Measurements from ENCODE around the gene OR6C2.
"Not testable (repeated sequence)": the region's sequence is repeated elsewhere in the genome, so short reads cannot be mapped to it uniquely, and the experiment has no call there.

OR6C2 gene

DNA sequence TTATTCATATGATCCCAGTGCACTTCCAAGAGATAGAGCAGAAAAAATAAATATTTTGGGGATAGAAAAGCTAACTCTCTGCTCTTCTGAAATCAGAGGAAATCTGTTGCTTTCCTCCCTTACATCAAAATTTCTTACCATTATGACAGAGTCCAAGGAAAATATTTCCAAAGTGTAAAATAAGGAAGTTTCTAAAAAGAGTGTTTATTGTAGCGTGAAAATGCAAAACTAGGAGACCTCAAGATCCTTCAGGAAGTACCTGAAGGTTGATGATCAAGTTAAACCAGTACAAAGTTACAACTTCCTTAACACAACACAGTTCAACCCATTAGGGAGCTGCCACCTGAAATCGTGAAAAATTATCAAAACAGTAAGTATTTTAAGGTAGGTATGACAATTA is at the start of gene OR6C2:
TSS of gene OR6C2 (plus strand) at position 301 of the 400 bp plus-strand sequence. CDS start 8,138 bp downstream, outside the sequence.
- no peaks in the 10 kb centered on the region for H3K79me2 ChIP-seq (ENCODE audit: insufficient read depth, low read depth)
- TF ChIP-seq, protein P1, sequence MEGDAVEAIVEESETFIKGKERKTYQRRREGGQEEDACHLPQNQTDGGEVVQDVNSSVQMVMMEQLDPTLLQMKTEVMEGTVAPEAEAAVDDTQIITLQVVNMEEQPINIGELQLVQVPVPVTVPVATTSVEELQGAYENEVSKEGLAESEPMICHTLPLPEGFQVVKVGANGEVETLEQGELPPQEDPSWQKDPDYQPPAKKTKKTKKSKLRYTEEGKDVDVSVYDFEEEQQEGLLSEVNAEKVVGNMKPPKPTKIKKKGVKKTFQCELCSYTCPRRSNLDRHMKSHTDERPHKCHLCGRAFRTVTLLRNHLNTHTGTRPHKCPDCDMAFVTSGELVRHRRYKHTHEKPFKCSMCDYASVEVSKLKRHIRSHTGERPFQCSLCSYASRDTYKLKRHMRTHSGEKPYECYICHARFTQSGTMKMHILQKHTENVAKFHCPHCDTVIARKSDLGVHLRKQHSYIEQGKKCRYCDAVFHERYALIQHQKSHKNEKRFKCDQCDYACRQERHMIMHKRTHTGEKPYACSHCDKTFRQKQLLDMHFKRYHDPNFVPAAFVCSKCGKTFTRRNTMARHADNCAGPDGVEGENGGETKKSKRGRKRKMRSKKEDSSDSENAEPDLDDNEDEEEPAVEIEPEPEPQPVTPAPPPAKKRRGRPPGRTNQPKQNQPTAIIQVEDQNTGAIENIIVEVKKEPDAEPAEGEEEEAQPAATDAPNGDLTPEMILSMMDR (conservative IDR thresholded peaks at IDR 0.05; ENCODE audit: low read depth, low read length) = no peak

DNA sequence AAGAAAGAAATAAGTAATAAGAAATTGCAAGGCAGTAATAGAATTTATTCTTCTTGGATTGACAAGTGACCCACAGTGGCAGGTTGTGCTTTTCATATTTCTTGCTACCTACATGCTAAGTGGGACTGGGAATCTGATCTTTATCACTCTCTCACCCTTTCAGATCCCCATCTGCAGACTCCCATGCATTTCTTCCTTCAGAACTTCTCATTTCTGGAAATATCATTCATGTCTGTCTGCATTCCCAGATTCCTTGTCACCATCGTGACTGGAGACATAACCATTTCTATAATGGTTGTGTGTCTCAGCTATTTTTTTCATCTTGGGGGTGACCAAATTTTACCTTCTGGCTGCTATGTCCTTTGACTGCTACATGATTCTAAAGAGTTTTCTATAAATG is 47.5 kb upstream of the OR6C2 start:
- Histone ChIP-seq H2AFZ (ENCODE audit: low read depth) (no peak overlapping the region), H3K36me3 (ENCODE audit: insufficient read depth) (no peaks in the 10 kb centered on the region), H3K4me1 (ENCODE audit: low read depth, poor library complexity, severe bottlenecking) (no peaks in the 10 kb centered on the region), H3K27ac (no peak overlapping the region), H3K4me2 (no peak overlapping the region), H3K4me3 (IDR thresholded peaks at IDR 0.05; ENCODE audit: insufficient read depth, low read depth, low read length) (no peak overlapping the region), H3K27me3 (ENCODE audit: insufficient read depth, low read depth) (no peaks in the 10 kb centered on the region), H3K9ac (no peak overlapping the region), H4K20me1 (ENCODE audit: insufficient read depth) (no peaks in the 10 kb centered on the region), H3K79me2 (ENCODE audit: insufficient read depth, low read depth) (no peaks in the 10 kb centered on the region)
- TF ChIP-seq, protein P1 (conservative IDR thresholded peaks at IDR 0.05; ENCODE audit: low read depth, low read length) = no peak

More for the DNA sequence above, at the start of gene OR6C2:
- no peak within 1 kb of the TSS for H3K9ac ChIP-seq
- H3K36me3 ChIP-seq (ENCODE audit: insufficient read depth) = no peaks in the 10 kb centered on the region
- no peak within 1 kb of the TSS for H2AFZ ChIP-seq (ENCODE audit: low read depth)
- no peak within 1 kb of the TSS for H3K27ac ChIP-seq
- no peaks in the 10 kb centered on the region for H3K27me3 ChIP-seq (ENCODE audit: insufficient read depth, low read depth)
- H3K4me1 ChIP-seq (ENCODE audit: low read depth, poor library complexity, severe bottlenecking) = no peaks in the 10 kb centered on the region
- no peak within 1 kb of the TSS for H3K4me3 ChIP-seq (IDR thresholded peaks at IDR 0.05; ENCODE audit: insufficient read depth, low read depth, low read length)
- H4K20me1 ChIP-seq (ENCODE audit: insufficient read depth) = no peaks in the 10 kb centered on the region
- H3K4me2 ChIP-seq = no peak within 1 kb of the TSS

DNA sequence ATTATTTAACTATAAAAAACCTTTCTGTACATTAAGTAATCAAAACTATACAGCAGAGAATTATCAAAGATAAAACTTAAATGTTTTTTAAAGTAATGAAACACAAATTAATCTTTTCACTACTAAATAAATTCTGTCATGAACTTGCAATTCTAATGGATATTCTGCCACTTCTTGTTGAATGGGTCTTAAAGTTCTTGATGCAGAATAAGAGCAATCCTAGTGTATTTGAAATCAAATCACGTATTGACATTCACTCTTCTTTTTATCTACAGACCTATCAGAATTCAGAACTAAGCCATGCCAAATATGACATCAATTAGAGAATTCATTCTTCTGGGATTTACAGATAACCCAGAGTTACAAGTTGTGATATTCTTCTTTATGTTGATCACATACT is 43.6 kb upstream of the OR6C2 start, which contains the start of gene OR6C65:
TSS of gene OR6C65 (plus strand) at position 301 of the 400 bp plus-strand sequence. CDS start at position 301, 0 bp downstream.
- no peaks in the 10 kb centered on the region for H3K79me2 ChIP-seq (ENCODE audit: insufficient read depth, low read depth)
- no peak within 1 kb of the TSS for H3K27ac ChIP-seq
- H3K36me3 ChIP-seq (ENCODE audit: insufficient read depth) = no peaks in the 10 kb centered on the region
- no peak within 1 kb of the TSS for H3K4me2 ChIP-seq
- no peak within 1 kb of the TSS for H3K9ac ChIP-seq
- TF ChIP-seq, protein P1 (conservative IDR thresholded peaks at IDR 0.05; ENCODE audit: low read depth, low read length) = no peak
- H3K4me1 ChIP-seq (ENCODE audit: low read depth, poor library complexity, severe bottlenecking) = no peaks in the 10 kb centered on the region
- no peak within 1 kb of the TSS for H2AFZ ChIP-seq (ENCODE audit: low read depth)
- no peaks in the 10 kb centered on the region for H4K20me1 ChIP-seq (ENCODE audit: insufficient read depth)
- H3K27me3 ChIP-seq (ENCODE audit: insufficient read depth, low read depth) = no peaks in the 10 kb centered on the region
- H3K4me3 ChIP-seq (IDR thresholded peaks at IDR 0.05; ENCODE audit: insufficient read depth, low read depth, low read length) = no peak within 1 kb of the TSS

DNA sequence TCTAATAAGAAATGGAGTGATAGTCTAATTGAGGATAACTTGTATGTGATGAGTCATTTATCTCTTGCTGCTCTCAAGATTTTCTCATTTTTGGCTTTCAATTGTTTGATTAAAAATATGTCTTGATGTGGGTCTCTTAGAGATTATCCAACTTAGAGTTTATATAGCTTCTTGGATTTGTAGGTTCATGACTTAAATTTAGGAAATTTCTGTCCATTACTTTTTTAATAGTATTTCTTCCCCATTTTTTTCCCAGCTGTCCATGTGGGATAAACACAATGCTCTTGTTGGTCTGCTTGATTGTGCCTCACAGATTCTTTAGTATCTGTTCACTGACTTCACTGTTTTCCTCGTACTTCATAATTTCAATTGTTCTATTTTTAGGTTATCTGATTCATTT is 36.0 kb upstream of the OR6C2 start:
- H4K20me1 ChIP-seq (ENCODE audit: insufficient read depth) = no peaks in the 10 kb centered on the region
- H3K79me2 ChIP-seq (ENCODE audit: insufficient read depth, low read depth) = no peaks in the 10 kb centered on the region
- TF ChIP-seq, protein P1 (conservative IDR thresholded peaks at IDR 0.05; ENCODE audit: low read depth, low read length) = no peak
- no peaks in the 10 kb centered on the region for H3K4me1 ChIP-seq (ENCODE audit: low read depth, poor library complexity, severe bottlenecking)
- no peak overlapping the region for H2AFZ ChIP-seq (ENCODE audit: low read depth)
- no peaks in the 10 kb centered on the region for H3K27me3 ChIP-seq (ENCODE audit: insufficient read depth, low read depth)
- no peaks in the 10 kb centered on the region for H3K36me3 ChIP-seq (ENCODE audit: insufficient read depth)
- no peak overlapping the region for H3K27ac ChIP-seq
- H3K4me2 ChIP-seq = no peak overlapping the region
- no peak overlapping the region for H3K4me3 ChIP-seq (IDR thresholded peaks at IDR 0.05; ENCODE audit: insufficient read depth, low read depth, low read length)
- H3K9ac ChIP-seq = no peak overlapping the region

DNA sequence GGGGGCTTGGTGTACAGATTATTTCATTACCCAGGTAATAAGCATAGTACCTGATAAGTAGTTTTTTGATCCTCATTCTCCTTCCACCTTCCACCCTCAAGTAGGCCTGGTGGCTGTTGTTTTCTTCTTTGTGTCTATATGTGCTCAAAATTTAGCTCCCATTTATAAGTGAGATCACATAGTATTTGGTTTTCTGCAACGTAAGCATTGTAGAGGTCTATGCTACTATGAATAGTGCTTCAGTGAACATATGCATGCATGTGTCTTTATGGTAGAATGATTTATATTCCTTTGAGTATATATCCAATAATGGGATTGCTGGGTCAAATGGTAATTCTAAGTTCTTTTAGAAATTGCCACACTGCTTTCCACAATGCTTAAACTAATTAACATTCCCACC is 34.7 kb upstream of the OR6C2 start:
- H2AFZ ChIP-seq (ENCODE audit: low read depth); H3K79me2 ChIP-seq (ENCODE audit: insufficient read depth, low read depth); H3K9ac ChIP-seq; H3K27me3 ChIP-seq (ENCODE audit: insufficient read depth, low read depth); H3K36me3 ChIP-seq (ENCODE audit: insufficient read depth); H3K4me3 ChIP-seq (IDR thresholded peaks at IDR 0.05; ENCODE audit: insufficient read depth, low read depth, low read length); H3K27ac ChIP-seq; H3K4me2 ChIP-seq; H3K4me1 ChIP-seq (ENCODE audit: low read depth, poor library complexity, severe bottlenecking); H4K20me1 ChIP-seq (ENCODE audit: insufficient read depth): not testable (repeated sequence)

DNA sequence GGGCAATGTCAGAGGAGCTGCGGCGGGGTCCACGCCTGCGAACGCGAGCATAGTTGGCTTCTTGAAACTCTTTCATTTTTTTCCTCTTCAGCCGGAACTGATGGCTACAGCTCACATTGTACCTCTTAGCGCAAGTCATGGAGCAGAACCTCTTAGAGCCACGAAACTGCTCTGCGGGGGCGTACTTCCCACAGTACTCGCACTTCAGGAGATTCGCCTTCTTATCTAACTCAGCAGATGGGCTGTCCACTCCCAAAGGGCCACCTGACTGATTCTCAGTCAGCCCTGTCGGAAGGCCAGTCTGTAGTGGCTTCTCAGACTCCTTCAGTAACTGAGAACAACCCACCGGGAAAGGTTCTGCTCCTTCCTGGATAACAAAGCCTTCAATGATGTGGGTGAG is 31.7 kb upstream of the OR6C2 start:
- H2AFZ ChIP-seq (ENCODE audit: low read depth); H3K4me2 ChIP-seq; H3K27me3 ChIP-seq (ENCODE audit: insufficient read depth, low read depth); H3K79me2 ChIP-seq (ENCODE audit: insufficient read depth, low read depth); H3K27ac ChIP-seq; H3K4me3 ChIP-seq (IDR thresholded peaks at IDR 0.05; ENCODE audit: insufficient read depth, low read depth, low read length); H3K4me1 ChIP-seq (ENCODE audit: low read depth, poor library complexity, severe bottlenecking); H3K36me3 ChIP-seq (ENCODE audit: insufficient read depth); H4K20me1 ChIP-seq (ENCODE audit: insufficient read depth); H3K9ac ChIP-seq: not testable (repeated sequence)

DNA sequence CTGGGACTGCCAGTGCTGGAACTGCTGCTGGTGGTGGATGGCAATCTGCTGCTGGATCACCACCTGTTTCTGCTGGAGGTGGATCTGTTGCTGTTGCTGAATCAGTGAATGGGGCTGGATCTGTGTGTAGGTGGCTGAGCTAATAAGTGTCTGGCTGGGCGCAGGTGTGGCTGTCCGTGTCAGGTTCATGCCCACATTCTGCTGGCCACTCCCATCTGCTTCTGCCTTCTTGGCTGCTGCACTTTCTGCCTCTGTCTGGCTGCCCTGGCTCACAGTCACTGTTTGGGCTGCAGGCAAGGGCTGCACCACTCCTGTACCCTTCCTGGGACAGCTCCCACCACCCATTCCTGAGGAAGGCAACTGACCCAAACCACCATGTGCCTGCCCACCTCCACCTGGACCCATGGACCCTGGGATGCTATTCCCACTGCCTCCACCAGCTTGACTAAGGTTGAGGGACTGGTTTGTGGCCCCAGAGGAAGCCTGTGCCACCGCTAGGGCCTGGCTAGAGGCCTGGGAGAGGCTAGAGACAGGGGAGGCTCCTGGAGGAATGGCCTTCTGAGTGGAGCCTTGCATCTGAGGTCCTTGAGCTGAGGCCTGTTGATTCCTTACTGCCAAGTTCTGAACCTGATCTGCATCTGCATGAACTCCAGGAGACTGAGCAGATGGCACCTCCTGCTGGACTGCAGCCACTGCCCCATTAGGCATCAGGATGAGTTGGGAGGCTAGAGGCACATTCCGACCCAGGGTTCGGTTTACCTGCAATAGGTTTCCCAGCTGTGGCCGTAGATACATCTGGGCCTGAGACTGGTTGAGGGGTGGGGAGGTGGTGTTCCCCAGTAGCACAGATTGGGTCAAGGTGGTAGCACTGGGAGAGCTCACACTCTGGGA is 30.1 kb upstream of the OR6C2 start:
- not testable (repeated sequence) for H3K79me2 ChIP-seq (ENCODE audit: insufficient read depth, low read depth); H4K20me1 ChIP-seq (ENCODE audit: insufficient read depth); H3K27me3 ChIP-seq (ENCODE audit: insufficient read depth, low read depth); H2AFZ ChIP-seq (ENCODE audit: low read depth); H3K9ac ChIP-seq; H3K4me1 ChIP-seq (ENCODE audit: low read depth, poor library complexity, severe bottlenecking); H3K4me3 ChIP-seq (IDR thresholded peaks at IDR 0.05; ENCODE audit: insufficient read depth, low read depth, low read length); H3K36me3 ChIP-seq (ENCODE audit: insufficient read depth); H3K27ac ChIP-seq; H3K4me2 ChIP-seq

Measured in KMS-11 (cell line).